HG02759 (cell line): ENCODE results near the gene SLC39A3.

ENCODE experiments used
- ATAC-seq: cut with Tn5 transposase; IDR thresholded peaks from one replicate; pipeline ENCODE4 v1.9.1; 2021; ENCODE audit warnings: mild to moderate bottlenecking, moderate library complexity; ENCODE audit not compliant: unreplicated experiment

SLC39A3 gene

GRCh38 chr19:2768365-2769132 is 28.7 kb upstream of the SLC39A3 start:
- ATAC-seq, result no peak

- ATAC-seq, result no peak
Measured at GRCh38 chr19:2767688-2768087, 27.9 kb upstream of the SLC39A3 start.

GRCh38 chr19:2766594-2767372 is 27.0 kb upstream of the SLC39A3 start:
- no peak for ATAC-seq

- no peak for ATAC-seq
Measured at GRCh38 chr19:2765376-2765775, 25.6 kb upstream of the SLC39A3 start.

GRCh38 chr19:2764945-2765344 is 25.1 kb upstream of the SLC39A3 start:
- ATAC-seq, result no peak

- ATAC-seq, result no peak
Measured at GRCh38 chr19:2763687-2764086, 23.9 kb upstream of the SLC39A3 start.

- no peak for ATAC-seq
Measured at GRCh38 chr19:2762783-2763496, 23.1 kb upstream of the SLC39A3 start.

- ATAC-seq, result no peak
Measured at GRCh38 chr19:2761876-2762782, 22.3 kb upstream of the SLC39A3 start.

GRCh38 chr19:2761309-2761677 is 21.5 kb upstream of the SLC39A3 start:
- ATAC-seq, result no peak

GRCh38 chr19:2759965-2760364 is 20.1 kb upstream of the SLC39A3 start:
- no peak for ATAC-seq

- ATAC-seq, result no peak
Measured at GRCh38 chr19:2759362-2759761, 19.5 kb upstream of the SLC39A3 start.

- no peak for ATAC-seq
Measured at GRCh38 chr19:2758601-2759313, 18.9 kb upstream of the SLC39A3 start.

- no peak for ATAC-seq
Measured at GRCh38 chr19:2756921-2757881, 17.4 kb upstream of the SLC39A3 start.

GRCh38 chr19:2756477-2756876 is 16.7 kb upstream of the SLC39A3 start:
- no peak for ATAC-seq

GRCh38 chr19:2755811-2756210 is 16.0 kb upstream of the SLC39A3 start:
- ATAC-seq, result no peak

GRCh38 chr19:2755448-2755705 is 15.6 kb upstream of the SLC39A3 start:
- no peak for ATAC-seq

- no peak for ATAC-seq
Measured at GRCh38 chr19:2754659-2755447, 15.0 kb upstream of the SLC39A3 start.

GRCh38 chr19:2751438-2751830 is 11.6 kb upstream of the SLC39A3 start:
- no peak for ATAC-seq
